ENCODE measurements around the gene GHDC.
A peak's percentile ranks its signal among the peaks of the same experiment; 100 is the strongest.
"Not testable (repeated sequence)": the region's sequence is repeated elsewhere in the genome, so short reads cannot be mapped to it uniquely, and the experiment has no call there.

The GHDC gene

GRCh38 chr17:42206153-42206612 lies 11.9 kb upstream of the GHDC start:
- not testable (repeated sequence) for H3K27me3 ChIP-seq (replicated peaks; ENCODE audit: control insufficient read depth, insufficient read depth, low read length, poor library complexity, severe bottlenecking); H3K27ac ChIP-seq (ENCODE audit: insufficient read depth, low read length, poor library complexity, severe bottlenecking); H3K9me3 ChIP-seq (ENCODE audit: control insufficient read depth, low read length); H3K4me3 ChIP-seq (ENCODE audit: insufficient read depth, low read depth, low read length, poor library complexity, severe bottlenecking); H3K4me1 ChIP-seq (ENCODE audit: control insufficient read depth, insufficient read depth, low read length, poor library complexity, severe bottlenecking); DNase-seq
- H3K36me3 ChIP-seq (ENCODE audit: control insufficient read depth, insufficient read depth, low read length) = peaks cover 72% of the 10 kb centered on the region

DNA sequence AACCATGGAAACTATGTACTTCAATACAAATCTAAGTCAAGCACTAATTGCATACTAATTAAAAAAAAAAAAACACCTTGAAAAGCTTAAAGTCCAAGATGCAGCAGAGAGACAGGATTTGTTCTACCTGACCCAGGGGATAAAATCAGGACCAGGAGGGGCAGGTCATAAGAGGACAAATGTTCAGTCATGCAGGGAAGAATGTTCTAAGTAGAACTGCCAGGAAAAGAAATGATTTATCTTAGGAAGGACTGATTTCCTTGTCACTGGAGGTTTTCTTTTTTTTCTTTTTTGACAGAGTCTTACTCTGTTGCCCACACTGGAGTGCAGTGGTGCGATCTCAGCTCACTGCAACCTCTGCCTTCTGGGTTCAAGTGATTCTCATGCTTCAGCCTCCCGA lies 9.1 kb upstream of the GHDC start:
- no peaks in the 10 kb centered on the region for H3K27me3 ChIP-seq (replicated peaks; ENCODE audit: control insufficient read depth, insufficient read depth, low read length, poor library complexity, severe bottlenecking)
- H3K9me3 ChIP-seq (ENCODE audit: control insufficient read depth, low read length) = no peaks in the 10 kb centered on the region
- H3K4me3 ChIP-seq (ENCODE audit: insufficient read depth, low read depth, low read length, poor library complexity, severe bottlenecking) = no peak overlapping the region
- no peak for DNase-seq
- H3K4me1 ChIP-seq (ENCODE audit: control insufficient read depth, insufficient read depth, low read length, poor library complexity, severe bottlenecking) = no peaks in the 10 kb centered on the region
- H3K27ac ChIP-seq (ENCODE audit: insufficient read depth, low read length, poor library complexity, severe bottlenecking) = no peak overlapping the region
- H3K36me3 ChIP-seq (ENCODE audit: control insufficient read depth, insufficient read depth, low read length) = peaks cover 60% of the 10 kb centered on the region

GRCh38 chr17:42202696-42203095 lies 8.4 kb upstream of the GHDC start:
- DNase-seq = no peak
- Histone ChIP-seq H3K4me1 (ENCODE audit: control insufficient read depth, insufficient read depth, low read length, poor library complexity, severe bottlenecking) (no peaks in the 10 kb centered on the region), H3K36me3 (ENCODE audit: control insufficient read depth, insufficient read depth, low read length) (peaks cover 58% of the 10 kb centered on the region), H3K4me3 (ENCODE audit: insufficient read depth, low read depth, low read length, poor library complexity, severe bottlenecking) (no peak overlapping the region), H3K9me3 (ENCODE audit: control insufficient read depth, low read length) (no peaks in the 10 kb centered on the region), H3K27me3 (replicated peaks; ENCODE audit: control insufficient read depth, insufficient read depth, low read length, poor library complexity, severe bottlenecking) (no peaks in the 10 kb centered on the region), H3K27ac (ENCODE audit: insufficient read depth, low read length, poor library complexity, severe bottlenecking) (no peak overlapping the region)

- H3K36me3 ChIP-seq (ENCODE audit: control insufficient read depth, insufficient read depth, low read length) = peaks cover 53% of the 10 kb centered on the region
- no peak for DNase-seq
- H3K4me3 ChIP-seq (ENCODE audit: insufficient read depth, low read depth, low read length, poor library complexity, severe bottlenecking) = no peak overlapping the region
- H3K4me1 ChIP-seq (ENCODE audit: control insufficient read depth, insufficient read depth, low read length, poor library complexity, severe bottlenecking) = no peaks in the 10 kb centered on the region
- H3K27me3 ChIP-seq (replicated peaks; ENCODE audit: control insufficient read depth, insufficient read depth, low read length, poor library complexity, severe bottlenecking) = no peaks in the 10 kb centered on the region
- H3K9me3 ChIP-seq (ENCODE audit: control insufficient read depth, low read length) = no peaks in the 10 kb centered on the region
- H3K27ac ChIP-seq (ENCODE audit: insufficient read depth, low read length, poor library complexity, severe bottlenecking) = no peak overlapping the region
These were observed 7.9 kb upstream of the GHDC start for GRCh38 chr17:42202159-42202558.

DNA sequence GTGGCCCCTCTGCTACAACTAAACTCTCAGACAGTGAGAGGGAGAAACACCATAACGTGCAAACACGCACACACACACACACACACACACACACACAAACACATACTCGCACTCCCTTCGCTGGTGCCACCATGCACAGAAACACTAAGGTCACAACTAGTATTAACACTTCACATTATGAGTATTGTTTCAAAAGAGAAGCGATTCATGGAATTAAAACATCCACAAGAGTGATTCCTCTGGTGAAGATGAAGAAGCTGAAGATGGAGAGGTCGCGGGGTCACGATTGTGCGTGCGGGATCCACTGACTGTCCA lies 7.1 kb upstream of the GHDC start:
- no peak overlapping the region for H3K4me3 ChIP-seq (ENCODE audit: insufficient read depth, low read depth, low read length, poor library complexity, severe bottlenecking)
- no peaks in the 10 kb centered on the region for H3K4me1 ChIP-seq (ENCODE audit: control insufficient read depth, insufficient read depth, low read length, poor library complexity, severe bottlenecking)
- H3K9me3 ChIP-seq (ENCODE audit: control insufficient read depth, low read length) = no peaks in the 10 kb centered on the region
- no peak for DNase-seq
- no peak overlapping the region for H3K27ac ChIP-seq (ENCODE audit: insufficient read depth, low read length, poor library complexity, severe bottlenecking)
- peaks cover 52% of the 10 kb centered on the region for H3K36me3 ChIP-seq (ENCODE audit: control insufficient read depth, insufficient read depth, low read length)
- H3K27me3 ChIP-seq (replicated peaks; ENCODE audit: control insufficient read depth, insufficient read depth, low read length, poor library complexity, severe bottlenecking) = no peaks in the 10 kb centered on the region

DNA sequence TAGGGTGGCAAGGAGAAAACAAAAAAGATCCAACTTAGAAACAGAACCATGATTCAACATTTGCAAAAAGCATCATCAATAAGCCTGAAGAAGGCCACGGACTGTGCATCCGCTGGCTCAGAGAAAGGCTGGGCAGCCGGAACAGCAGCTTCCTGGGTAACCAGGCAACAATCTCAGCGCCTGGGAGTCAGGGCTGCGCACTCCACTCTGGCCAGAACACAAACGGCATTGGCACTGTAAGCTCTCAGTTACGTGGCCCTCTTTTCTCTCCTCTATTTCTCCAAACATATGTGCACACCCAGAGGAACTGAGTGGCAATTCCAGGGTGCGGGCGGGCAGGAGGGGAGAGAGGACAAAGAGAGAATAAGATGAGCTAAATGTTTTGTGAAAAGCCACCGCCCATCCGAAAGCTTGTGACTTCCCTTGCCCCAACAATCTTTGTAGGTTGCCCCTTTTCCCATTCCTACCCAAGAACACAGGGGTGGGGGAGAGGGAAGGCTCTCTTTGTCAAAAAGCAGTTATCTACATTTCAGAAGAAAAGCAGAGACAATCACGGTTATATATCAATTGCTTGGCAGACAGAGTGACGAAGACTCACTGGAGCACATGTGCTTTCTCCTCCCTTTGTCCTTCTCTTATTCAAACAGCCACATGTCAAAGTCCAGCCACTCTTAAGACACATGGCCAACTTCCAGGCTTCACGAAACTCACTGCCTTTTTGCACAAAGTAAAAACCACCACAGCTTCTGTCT lies 6.6 kb upstream of the GHDC start:
- H3K27me3 ChIP-seq (replicated peaks; ENCODE audit: control insufficient read depth, insufficient read depth, low read length, poor library complexity, severe bottlenecking) = no peaks in the 10 kb centered on the region
- no peaks in the 10 kb centered on the region for H3K9me3 ChIP-seq (ENCODE audit: control insufficient read depth, low read length)
- H3K4me3 ChIP-seq (ENCODE audit: insufficient read depth, low read depth, low read length, poor library complexity, severe bottlenecking) = no peak overlapping the region
- peaks cover 46% of the 10 kb centered on the region for H3K36me3 ChIP-seq (ENCODE audit: control insufficient read depth, insufficient read depth, low read length)
- no peak for DNase-seq
- no peaks in the 10 kb centered on the region for H3K4me1 ChIP-seq (ENCODE audit: control insufficient read depth, insufficient read depth, low read length, poor library complexity, severe bottlenecking)
- H3K27ac ChIP-seq (ENCODE audit: insufficient read depth, low read length, poor library complexity, severe bottlenecking) = no peak overlapping the region

- Histone ChIP-seq H3K36me3 (ENCODE audit: control insufficient read depth, insufficient read depth, low read length) (peaks cover 34% of the 10 kb centered on the region), H3K27ac (ENCODE audit: insufficient read depth, low read length, poor library complexity, severe bottlenecking) (no peak overlapping the region), H3K4me1 (ENCODE audit: control insufficient read depth, insufficient read depth, low read length, poor library complexity, severe bottlenecking) (no peaks in the 10 kb centered on the region), H3K9me3 (ENCODE audit: control insufficient read depth, low read length) (no peaks in the 10 kb centered on the region), H3K4me3 (ENCODE audit: insufficient read depth, low read depth, low read length, poor library complexity, severe bottlenecking) (no peak overlapping the region), H3K27me3 (replicated peaks; ENCODE audit: control insufficient read depth, insufficient read depth, low read length, poor library complexity, severe bottlenecking) (no peaks in the 10 kb centered on the region)
- DNase-seq = no peak
These were observed 5.2 kb upstream of the GHDC start for GRCh38 chr17:42199416-42200011.

DNA sequence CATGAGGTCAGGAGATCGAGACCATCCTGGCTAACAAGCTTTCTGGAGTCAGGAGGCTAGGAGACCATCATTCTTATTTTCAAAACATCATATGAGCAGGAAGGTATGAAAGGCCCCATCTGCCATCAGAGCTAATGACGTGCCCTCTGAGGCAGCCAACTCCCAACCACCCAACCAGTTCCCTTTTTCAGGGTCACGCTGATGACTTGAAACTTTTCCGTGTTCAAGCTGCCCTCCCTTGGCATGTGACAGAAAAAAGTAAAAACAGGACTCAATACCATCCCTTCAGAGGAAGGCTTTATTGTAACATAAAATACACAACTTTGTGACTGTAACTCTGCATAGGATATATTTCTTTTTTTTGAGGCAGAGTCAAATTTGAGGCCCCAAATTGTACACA lies 4.6 kb upstream of the GHDC start:
- no peak for DNase-seq
- Histone ChIP-seq H3K27me3 (replicated peaks; ENCODE audit: control insufficient read depth, insufficient read depth, low read length, poor library complexity, severe bottlenecking) (no peaks in the 10 kb centered on the region), H3K27ac (ENCODE audit: insufficient read depth, low read length, poor library complexity, severe bottlenecking) (no peak overlapping the region), H3K36me3 (ENCODE audit: control insufficient read depth, insufficient read depth, low read length) (peaks cover 28% of the 10 kb centered on the region), H3K4me3 (ENCODE audit: insufficient read depth, low read depth, low read length, poor library complexity, severe bottlenecking) (no peak overlapping the region), H3K4me1 (ENCODE audit: control insufficient read depth, insufficient read depth, low read length, poor library complexity, severe bottlenecking) (peaks cover 1% of the 10 kb centered on the region), H3K9me3 (ENCODE audit: control insufficient read depth, low read length) (no peaks in the 10 kb centered on the region)

DNA sequence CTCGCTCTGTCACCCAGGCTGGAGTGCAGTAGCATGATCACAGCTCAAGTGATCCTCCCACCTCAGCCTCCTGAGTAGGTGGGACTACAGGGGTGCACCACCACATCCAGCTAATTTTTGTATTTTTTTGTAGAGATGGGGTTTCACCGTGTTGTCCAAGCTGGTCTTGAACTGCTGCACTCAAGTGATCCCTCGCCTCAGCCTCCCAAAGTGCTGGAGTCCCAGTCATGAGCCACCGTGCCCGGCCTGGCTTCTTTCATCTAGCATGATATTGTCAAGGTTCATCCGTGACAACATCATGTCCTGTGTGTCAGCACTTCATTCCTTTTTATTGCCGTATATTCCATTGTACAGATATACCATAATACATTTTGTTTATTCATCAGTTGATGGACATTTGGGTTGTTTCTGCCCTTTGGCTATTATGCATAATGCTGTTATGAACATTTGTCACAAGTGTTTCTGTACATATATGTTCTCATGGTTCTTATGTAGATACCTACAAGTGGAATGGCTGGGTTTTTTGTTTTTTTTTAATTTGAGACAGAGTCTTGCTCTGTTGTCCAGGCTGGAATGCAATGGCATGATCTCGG lies 3.4 kb upstream of the GHDC start:
- DNase-seq = no peak
- Histone ChIP-seq H3K4me3 (ENCODE audit: insufficient read depth, low read depth, low read length, poor library complexity, severe bottlenecking) (no peak overlapping the region), H3K9me3 (ENCODE audit: control insufficient read depth, low read length) (no peaks in the 10 kb centered on the region), H3K27ac (ENCODE audit: insufficient read depth, low read length, poor library complexity, severe bottlenecking) (no peak overlapping the region), H3K36me3 (ENCODE audit: control insufficient read depth, insufficient read depth, low read length) (peaks cover 26% of the 10 kb centered on the region), H3K27me3 (replicated peaks; ENCODE audit: control insufficient read depth, insufficient read depth, low read length, poor library complexity, severe bottlenecking) (no peaks in the 10 kb centered on the region), H3K4me1 (ENCODE audit: control insufficient read depth, insufficient read depth, low read length, poor library complexity, severe bottlenecking) (peaks cover 10% of the 10 kb centered on the region)

DNA sequence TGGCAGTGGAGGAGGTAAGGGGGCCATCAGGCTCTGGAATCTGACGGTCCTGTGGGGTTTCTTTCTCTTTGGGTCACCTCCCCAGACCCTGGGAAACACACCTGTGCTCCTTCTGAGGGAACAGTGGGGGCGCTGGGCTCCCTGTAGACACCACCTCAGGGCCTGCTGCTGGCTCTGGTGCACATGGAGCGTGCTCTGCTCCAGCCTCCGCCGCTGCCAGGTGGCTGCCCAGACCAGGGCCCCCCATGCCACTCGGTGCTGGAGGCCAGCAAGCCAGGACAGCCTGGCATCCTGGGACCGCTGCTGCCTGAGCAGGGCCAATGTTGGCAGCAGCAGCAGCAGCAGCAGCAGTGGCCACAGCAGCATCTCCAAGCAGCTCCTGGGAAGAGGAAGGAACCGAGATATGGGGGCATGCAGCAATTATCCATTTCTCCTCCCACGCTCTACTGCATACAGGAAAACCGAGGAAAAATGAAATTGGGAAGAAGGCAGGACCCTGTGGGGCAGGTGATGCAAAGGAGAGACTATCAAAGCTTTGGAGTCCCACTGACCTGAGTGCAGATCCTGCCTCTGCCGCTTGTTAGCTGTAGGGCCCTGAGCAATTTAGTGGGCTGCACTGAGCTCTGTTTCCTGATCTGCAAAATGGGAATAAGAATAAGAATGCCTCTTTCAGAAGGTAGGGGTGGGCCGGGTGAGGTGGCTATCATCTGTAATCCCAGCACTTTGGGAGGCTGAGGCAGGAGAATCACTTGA lies 902 bp downstream of the GHDC start:
- Histone ChIP-seq H3K27ac (ENCODE audit: insufficient read depth, low read length, poor library complexity, severe bottlenecking) (no peak overlapping the region), H3K36me3 (ENCODE audit: control insufficient read depth, insufficient read depth, low read length) (no peaks in the 10 kb centered on the region), H3K4me3 (ENCODE audit: insufficient read depth, low read depth, low read length, poor library complexity, severe bottlenecking) (peak overlapping the region; percentile 89), H3K9me3 (ENCODE audit: control insufficient read depth, low read length) (no peaks in the 10 kb centered on the region), H3K27me3 (replicated peaks; ENCODE audit: control insufficient read depth, insufficient read depth, low read length, poor library complexity, severe bottlenecking) (no peaks in the 10 kb centered on the region), H3K4me1 (ENCODE audit: control insufficient read depth, insufficient read depth, low read length, poor library complexity, severe bottlenecking) (peaks cover 10% of the 10 kb centered on the region)
- no peak for DNase-seq

All from effector memory CD4-positive, alpha-beta T cell (primary cell).